Tibial artery (tissue), 4 donors: ENCODE results near the gene PCMTD2.

Experiments used
- DNase-seq, 2 donors: peaks; one replicate each; pipeline ENCODE4 v3.0.0-alpha.2; 2019
- H3K27ac ChIP-seq, 2 donors: fragments of 200-600 bp; sonication (generic) in 1 of 2; 1 replicate in 1 of 2; 2 replicates in 1 of 2; pipeline ENCODE4 v1.5.1; 2018 to 2019; ENCODE audit warnings: mild to moderate bottlenecking in 1 of 2
- H3K27me3 ChIP-seq, 2 donors: fragments of 200-600 bp; sonication (generic) in 1 of 2; one replicate each; pipeline versions ENCODE4 v1.5.1 to v1.6.0; 2016 to 2019
- H3K36me3 ChIP-seq, 3 donors: fragments of 200-600 bp; sonication (generic) in 2 of 3; one replicate each; pipeline ENCODE4 v1.5.1; 2016 to 2019; ENCODE audit warnings: mild to moderate bottlenecking in 2 of 3
- H3K4me1 ChIP-seq, 4 donors: fragments of 200-600 bp; sonication (generic) in 2 of 4; 1 replicate in 3 of 4; 2 replicates in 1 of 4; pipeline ENCODE4 v1.5.1; 2016 to 2019
- H3K4me3 ChIP-seq, 2 donors: fragments of 200-600 bp; sonication (generic) in 1 of 2; 1 replicate in 1 of 2; 2 replicates in 1 of 2; pipeline ENCODE4 v1.5.1; 2018 to 2019; ENCODE audit warnings: mild to moderate bottlenecking in 2 of 2
- H3K9me3 ChIP-seq, 3 donors: fragments of 200-600 bp; sonication (generic) in 1 of 3; one replicate each; pipeline ENCODE4 v1.5.1; 2016 to 2019
- CTCF ChIP-seq, 2 experiments: fragments of 200-600 bp in 1 of 2; fragments of 450-650 bp in 1 of 2; IDR thresholded peaks; one replicate each; pipeline ENCODE4 v1.5.1; 2017 to 2019; ENCODE audit warnings: antibody characterized with exemption in 2 of 2, mild to moderate bottlenecking in 1 of 2, moderate library complexity in 1 of 2
- intact Hi-C: fragments of 100-400 bp; cut with DNase I; formaldehyde crosslinking; loops from one replicate; pipeline ENCODE4 v1.15.0; 2023; ENCODE audit warnings: low total_unique reads

Gene PCMTD2

GRCh38 chr20:64224351-64225170 lies 31.0 kb upstream of the PCMTD2 start:
- TF ChIP-seq CTCF (IDR thresholded peaks at IDR 0.05) = no peak
- H3K4me3 ChIP-seq = no peak overlapping the region
- H3K36me3 ChIP-seq = no peaks in the 10 kb centered on the region
- H3K27me3 ChIP-seq = peaks cover 0 to 54% of the 10 kb centered on the region in 2 donors
- no peaks in the 10 kb centered on the region for H3K9me3 ChIP-seq
- DNase-seq = no peak
- H3K4me1 ChIP-seq = no peaks in the 10 kb centered on the region
- no peak overlapping the region for H3K27ac ChIP-seq
- intact Hi-C loops = no loop called here

GRCh38 chr20:64225171-64225595 lies 30.4 kb upstream of the PCMTD2 start:
- H3K27me3 ChIP-seq = peaks cover 0 to 53% of the 10 kb centered on the region in 2 donors
- no peak overlapping the region for H3K27ac ChIP-seq
- H3K4me1 ChIP-seq = no peaks in the 10 kb centered on the region
- no peaks in the 10 kb centered on the region for H3K36me3 ChIP-seq
- intact Hi-C loops = no loop called here
- no peak overlapping the region for H3K4me3 ChIP-seq
- no peak for DNase-seq
- no peaks in the 10 kb centered on the region for H3K9me3 ChIP-seq
- no peak for TF ChIP-seq CTCF (IDR thresholded peaks at IDR 0.05)

GRCh38 chr20:64225828-64226598 lies 29.5 kb upstream of the PCMTD2 start:
- Histone ChIP-seq H3K36me3 (no peaks in the 10 kb centered on the region), H3K4me1 (no peaks in the 10 kb centered on the region), H3K27ac (no peak overlapping the region), H3K27me3 (peaks cover 0 to 50% of the 10 kb centered on the region in 2 donors), H3K9me3 (no peaks in the 10 kb centered on the region), H3K4me3 (no peak overlapping the region)
- TF ChIP-seq CTCF (IDR thresholded peaks at IDR 0.05) = no peak
- DNase-seq = no peak
- intact Hi-C loops = no loop called here

GRCh38 chr20:64226686-64227580 lies 28.6 kb upstream of the PCMTD2 start:
- no peak overlapping the region for H3K4me3 ChIP-seq
- H3K36me3 ChIP-seq = no peaks in the 10 kb centered on the region
- H3K4me1 ChIP-seq = no peaks in the 10 kb centered on the region
- H3K27me3 ChIP-seq = peaks cover 0 to 46% of the 10 kb centered on the region in 2 donors
- no peaks in the 10 kb centered on the region for H3K9me3 ChIP-seq
- no peak overlapping the region for H3K27ac ChIP-seq
- no peak for DNase-seq
- intact Hi-C loops = no loop called here
- no peak for TF ChIP-seq CTCF (IDR thresholded peaks at IDR 0.05)

GRCh38 chr20:64228086-64228653 lies 27.4 kb upstream of the PCMTD2 start:
- DNase-seq = no peak
- Histone ChIP-seq H3K27ac (no peak overlapping the region), H3K4me3 (no peak overlapping the region), H3K9me3 (no peaks in the 10 kb centered on the region), H3K4me1 (no peaks in the 10 kb centered on the region), H3K27me3 (peaks cover 0 to 35% of the 10 kb centered on the region in 2 donors), H3K36me3 (no peaks in the 10 kb centered on the region)
- TF ChIP-seq CTCF (IDR thresholded peaks at IDR 0.05) = no peak
- intact Hi-C loops = no loop called here
